SU-DHL-6 (cell line): ENCODE data around the gene DDX39B.
A peak's percentile ranks its signal among the peaks of the same experiment; 100 is the strongest.

Experiments used
- H2AFZ ChIP-seq: fragments of 200-600 bp; sonication (generic); 2 replicates; pipeline ENCODE4 v1.6.1; 2014; ENCODE audit warnings: low read depth, mild to moderate bottlenecking, moderate library complexity, mixed read lengths, antibody characterized with exemption, low read length; ENCODE audit not compliant: severe bottlenecking
- H3F3A ChIP-seq: fragments of 200-600 bp; shearing (Covaris generic); 2 replicates; pipeline ENCODE4 v1.6.0; 2016; ENCODE audit warnings: antibody characterized with exemption, mild to moderate bottlenecking; ENCODE audit not compliant: insufficient read depth
- H3K27ac ChIP-seq: fragments of 200-600 bp; sonication (generic); 2 replicates; pipeline ENCODE4 v1.5.1; 2016; ENCODE audit warnings: low read depth, mild to moderate bottlenecking, low read length, moderate library complexity, mixed read lengths
- H3K27me3 ChIP-seq: fragments of 200-600 bp; sonication (generic), shearing (Covaris generic); 2 replicates; pipeline ENCODE4 v1.6.0; 2014; ENCODE audit warnings: mild to moderate bottlenecking, low read length
- H3K36me3 ChIP-seq: fragments of 200-600 bp; sonication (generic); 2 replicates; pipeline ENCODE4 v1.6.1; 2014; ENCODE audit warnings: mild to moderate bottlenecking, low read length, mixed read lengths
- H3K4me2 ChIP-seq: fragments of 300-600, 200-600 bp; shearing (Covaris generic), sonication (generic); 2 replicates; pipeline ENCODE4 v1.6.0; 2014; ENCODE audit warnings: low read length, low read depth, mild to moderate bottlenecking; ENCODE audit not compliant: poor library complexity, severe bottlenecking
- H3K4me3 ChIP-seq: fragments of 200-600 bp; sonication (generic); 2 replicates; pipeline ENCODE4 v1.5.1; 2014; ENCODE audit warnings: antibody characterized with exemption, low read length, mild to moderate bottlenecking, mixed read lengths; ENCODE audit not compliant: insufficient read depth, poor library complexity, severe bottlenecking
- H3K79me2 ChIP-seq: fragments of 200-600 bp; sonication (generic); 2 replicates; pipeline ENCODE4 v1.6.1; 2014; ENCODE audit warnings: mild to moderate bottlenecking, low read length, moderate library complexity; ENCODE audit not compliant: insufficient read depth
- H3K9ac ChIP-seq: fragments of 200-600 bp; sonication (generic); 2 replicates; pipeline ENCODE4 v1.7.0; 2014; ENCODE audit warnings: mild to moderate bottlenecking, low read length
- H3K9me2 ChIP-seq: fragments of 200-600 bp; sonication (generic); replicated peaks from 2 replicates; pipeline ENCODE4 v1.6.1; 2014; ENCODE audit warnings: low read length; ENCODE audit not compliant: insufficient read depth
- H3K9me3 ChIP-seq: fragments of 200-600 bp; sonication (generic); 2 replicates; pipeline ENCODE4 v1.6.1; 2014; ENCODE audit warnings: low read length, mixed read lengths; ENCODE audit not compliant: insufficient read depth
- H4K20me1 ChIP-seq: fragments of 200-600 bp; sonication (generic); 2 replicates; pipeline ENCODE4 v1.6.1; 2014; ENCODE audit warnings: low read depth, mild to moderate bottlenecking, antibody characterized with exemption, low read length, moderate library complexity, mixed read lengths
- CTCF ChIP-seq: fragments of 200-600 bp; sonication (generic); IDR thresholded peaks from one replicate; pipeline ENCODE4 v1.5.1; 2017; ENCODE audit warnings: antibody characterized with exemption, mild to moderate bottlenecking, low read length, moderate library complexity; ENCODE audit not compliant: insufficient read depth, poor library complexity, severe bottlenecking
- EZH2phosphoT487 ChIP-seq: fragments of 200-600 bp; sonication (generic), shearing (Covaris generic); conservative IDR thresholded peaks from 2 replicates; pipeline ENCODE4 v1.6.1; 2018; ENCODE audit warnings: mild to moderate bottlenecking, antibody characterized with exemption, low read length, moderate library complexity, mixed read lengths

DDX39B gene

GRCh38 chr6:31576897-31577578 is 35.2 kb upstream of the DDX39B start:
- Histone ChIP-seq H3K27ac (peak overlapping the region; percentile 92), H3K9ac (peak overlapping the region; percentile 84)

GRCh38 chr6:31575952-31576685 is 34.3 kb upstream of the DDX39B start:
- Histone ChIP-seq H2AFZ (no peak overlapping the region), H3K79me2 (peaks cover 51% of the 10 kb centered on the region), H3K9me2 (no peaks in the 10 kb centered on the region), H3K4me3 (peak overlapping the region; percentile 71), H3K9ac (peak overlapping the region; percentile 84), H3K27me3 (no peaks in the 10 kb centered on the region), H3K9me3 (no peaks in the 10 kb centered on the region), H3K36me3 (peaks cover 3% of the 10 kb centered on the region; the same call in 1 of the 2 replicates), H3K27ac (peak overlapping the region; percentile 92), H3K4me2 (peak overlapping the region; percentile 86), H4K20me1 (no peaks in the 10 kb centered on the region), H3F3A (peaks cover 86% of the 10 kb centered on the region)
- TF ChIP-seq EZH2phosphoT487 (no peak), CTCF (no peak)

More at GRCh38 chr6:31576897-31577578, 35.2 kb upstream of the DDX39B start:
- Histone ChIP-seq H3K79me2 (peaks cover 51% of the 10 kb centered on the region), H3K27me3 (no peaks in the 10 kb centered on the region), H4K20me1 (no peaks in the 10 kb centered on the region), H3K4me3 (peak overlapping the region; percentile 71), H3K4me2 (peak overlapping the region; percentile 86), H2AFZ (no peak overlapping the region), H3K9me3 (no peaks in the 10 kb centered on the region), H3K9me2 (no peaks in the 10 kb centered on the region), H3K36me3 (peaks cover 3% of the 10 kb centered on the region; the same call in 1 of the 2 replicates), H3F3A (peaks cover 86% of the 10 kb centered on the region)
- TF ChIP-seq CTCF = no peak
- no peak for TF ChIP-seq EZH2phosphoT487

GRCh38 chr6:31575335-31575901 is 33.6 kb upstream of the DDX39B start, which contains the start of gene TNF:
Gene TNF (plus strand): TSS chr6:31575565. CDS start chr6:31575742, 177 bp downstream.
- peak within 1 kb of the TSS; percentile 86 for H3K4me2 ChIP-seq
- peaks cover 56% of the 10 kb centered on the region for H3K79me2 ChIP-seq
- peak within 1 kb of the TSS; percentile 92 for H3K27ac ChIP-seq
- peaks cover 3% of the 10 kb centered on the region; the same call in 1 of the 2 replicates for H3K36me3 ChIP-seq
- H3K9me3 ChIP-seq = no peaks in the 10 kb centered on the region
- no peaks in the 10 kb centered on the region for H3K9me2 ChIP-seq
- peak within 1 kb of the TSS; percentile 84 for H3K9ac ChIP-seq
- H3K4me3 ChIP-seq = peak within 1 kb of the TSS; percentile 71
- H3K27me3 ChIP-seq = no peaks in the 10 kb centered on the region
- peaks cover 89% of the 10 kb centered on the region for H3F3A ChIP-seq
- no peak for TF ChIP-seq EZH2phosphoT487
- TF ChIP-seq CTCF = no peak
- no peaks in the 10 kb centered on the region for H4K20me1 ChIP-seq
- peak within 1 kb of the TSS; percentile 10 for H2AFZ ChIP-seq
